Hepatocyte (in vitro differentiated cells): ENCODE results near the gene GPR18. TPM values are rescaled to one million over a fixed set of nuclear protein-coding genes. Genes with fewer than 3 reads are reported as not detected.

ENCODE experiments used
- DNase-seq: peaks from one replicate; pipeline ENCODE4 v3.0.0-alpha.2; 2016; ENCODE audit warnings: low spot score
- H2AFZ ChIP-seq: fragments of 200-600 bp; sonication (generic); 2 replicates; pipeline ENCODE4 v1.6.0; 2016; ENCODE audit warnings: antibody characterized with exemption, mild to moderate bottlenecking
- H3K27ac ChIP-seq: fragments of 200-600 bp; sonication (generic); 2 replicates; pipeline ENCODE4 v1.5.1; 2016; ENCODE audit warnings: mild to moderate bottlenecking
- H3K27me3 ChIP-seq: fragments of 200-600 bp; sonication (generic); 2 replicates; pipeline ENCODE4 v1.6.1; 2016
- H3K36me3 ChIP-seq: fragments of 200-600 bp; sonication (generic); replicated peaks from 2 replicates; pipeline ENCODE4 v1.5.1; 2016; ENCODE audit warnings: low read depth; ENCODE audit not compliant: insufficient read depth
- H3K4me1 ChIP-seq: fragments of 200-600 bp; sonication (generic); 2 replicates; pipeline ENCODE4 v1.5.1; 2016; ENCODE audit warnings: mild to moderate bottlenecking, moderate library complexity; ENCODE audit not compliant: insufficient read depth
- H3K4me2 ChIP-seq: fragments of 200-600 bp; sonication (generic); 2 replicates; pipeline ENCODE4 v1.6.0; 2016
- H3K4me3 ChIP-seq: fragments of 200-600 bp; sonication (generic); 2 replicates; pipeline ENCODE4 v1.5.1; 2016; ENCODE audit warnings: mild to moderate bottlenecking
- H3K79me2 ChIP-seq: fragments of 200-600 bp; sonication (generic); 2 replicates; pipeline ENCODE4 v1.6.0; 2017; ENCODE audit warnings: mild to moderate bottlenecking
- H3K9me2 ChIP-seq: fragments of 200-600 bp; sonication (generic); replicated peaks from 2 replicates; pipeline ENCODE4 v1.6.0; 2017; ENCODE audit warnings: mild to moderate bottlenecking; ENCODE audit not compliant: insufficient read depth
- H3K9me3 ChIP-seq: fragments of 200-600 bp; sonication (generic); 2 replicates; pipeline ENCODE4 v1.5.1; 2016; ENCODE audit warnings: low read depth, mild to moderate bottlenecking
- H4K20me1 ChIP-seq: fragments of 200-600 bp; sonication (generic); 2 replicates; pipeline ENCODE4 v1.6.0; 2016; ENCODE audit warnings: mild to moderate bottlenecking; ENCODE audit not compliant: insufficient read depth, poor library complexity, severe bottlenecking
- CTCF ChIP-seq: fragments of 200-600 bp; sonication (generic); IDR thresholded peaks from 2 replicates; pipeline ENCODE4 v1.5.1; 2016; ENCODE audit warnings: antibody characterized with exemption, mild to moderate bottlenecking; ENCODE audit not compliant: poor library complexity
- EZH2 ChIP-seq: fragments of 200-600 bp; sonication (generic); IDR thresholded peaks from 2 replicates; pipeline ENCODE4 v1.6.1; 2016; ENCODE audit warnings: antibody characterized with exemption, mild to moderate bottlenecking, borderline replicate concordance
- EZH2phosphoT487 ChIP-seq: fragments of 200-600 bp; sonication (generic); IDR thresholded peaks from one replicate; pipeline ENCODE4 v1.6.1; 2018; ENCODE audit warnings: antibody characterized with exemption, mild to moderate bottlenecking, low read depth, moderate library complexity; ENCODE audit not compliant: unreplicated experiment, severe bottlenecking
- WGBS: methylation state at CpG from one replicate; pipeline ENCODE4 v1.1.6; 2016; ENCODE audit warnings: low lambda C conversion rate; ENCODE audit errors: missing lambda C conversion rate; 5-methylcytosine and 5-hydroxymethylcytosine counted together
- polyA plus RNA-seq: library from polyadenylated mRNA; unstranded; fragments of >200 nt; fragmentation: Nextera tagmentation; extraction: Ambion mirVana; gene quantifications from 2 replicates; pipeline ENCODE4 v1.2.1, GENCODE V29; 2016
- total RNA-seq: library from RNA; depleted of rRNA; stranded (reverse); fragments of >200 nt; gene quantifications from 2 replicates; pipeline ENCODE4 v1.2.3, GENCODE V29; 2014

Gene GPR18
- total and polyA plus RNA-seq, 2 experiments from 2014 or later, result not detected

DNA sequence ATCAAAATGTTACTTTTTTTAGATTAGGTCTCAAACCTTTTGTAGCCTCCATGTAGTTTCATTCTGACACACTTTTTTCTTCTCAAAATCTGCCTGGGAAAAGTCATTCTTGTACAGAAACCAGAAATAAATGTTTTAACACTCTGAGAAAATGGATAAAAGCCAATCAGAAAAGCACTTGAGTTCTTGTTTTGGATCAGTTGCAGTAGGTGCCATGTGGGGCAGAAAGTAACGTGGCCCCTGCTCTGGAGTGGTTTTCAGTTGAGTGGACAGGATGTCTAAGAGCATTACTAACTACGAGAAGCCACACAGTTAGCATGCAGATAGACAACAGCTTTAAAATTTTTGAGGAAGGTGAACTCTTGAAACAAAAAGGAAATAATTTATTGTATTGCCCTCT lies 29.9 kb upstream of the GPR18 start:
- TF ChIP-seq CTCF (no peak), EZH2phosphoT487 (no peak)
- no peaks in the 10 kb centered on the region for H4K20me1 ChIP-seq
- H3K4me3 ChIP-seq, result no peak overlapping the region
- no peaks in the 10 kb centered on the region for H3K36me3 ChIP-seq
- H3K4me1 ChIP-seq, result peaks cover 14% of the 10 kb centered on the region
- H2AFZ ChIP-seq, result no peak overlapping the region
- 72% methylated on average over 2 of the region's 2 CpGs for WGBS
- no peaks in the 10 kb centered on the region for H3K9me2 ChIP-seq
- H3K27ac ChIP-seq, result peak overlapping the region; percentile 4
- no peaks in the 10 kb centered on the region for H3K27me3 ChIP-seq
- H3K4me2 ChIP-seq, result no peak overlapping the region
- DNase-seq, result no peak
- H3K79me2 ChIP-seq, result no peaks in the 10 kb centered on the region
- H3K9me3 ChIP-seq, result no peaks in the 10 kb centered on the region

GRCh38 chr13:99287551-99287950 lies 29.4 kb upstream of the GPR18 start:
- Histone ChIP-seq H3K27ac (no peak overlapping the region), H3K9me3 (no peaks in the 10 kb centered on the region), H3K36me3 (no peaks in the 10 kb centered on the region), H3K9me2 (no peaks in the 10 kb centered on the region), H3K79me2 (no peaks in the 10 kb centered on the region), H2AFZ (no peak overlapping the region), H3K27me3 (no peaks in the 10 kb centered on the region), H4K20me1 (no peaks in the 10 kb centered on the region), H3K4me3 (no peak overlapping the region), H3K4me2 (no peak overlapping the region), H3K4me1 (peaks cover 14% of the 10 kb centered on the region)
- WGBS, result 71% methylated on average over 4 of the region's 4 CpGs
- TF ChIP-seq EZH2phosphoT487 (no peak), EZH2 (no peak), CTCF (no peak)
- no peak for DNase-seq

DNA sequence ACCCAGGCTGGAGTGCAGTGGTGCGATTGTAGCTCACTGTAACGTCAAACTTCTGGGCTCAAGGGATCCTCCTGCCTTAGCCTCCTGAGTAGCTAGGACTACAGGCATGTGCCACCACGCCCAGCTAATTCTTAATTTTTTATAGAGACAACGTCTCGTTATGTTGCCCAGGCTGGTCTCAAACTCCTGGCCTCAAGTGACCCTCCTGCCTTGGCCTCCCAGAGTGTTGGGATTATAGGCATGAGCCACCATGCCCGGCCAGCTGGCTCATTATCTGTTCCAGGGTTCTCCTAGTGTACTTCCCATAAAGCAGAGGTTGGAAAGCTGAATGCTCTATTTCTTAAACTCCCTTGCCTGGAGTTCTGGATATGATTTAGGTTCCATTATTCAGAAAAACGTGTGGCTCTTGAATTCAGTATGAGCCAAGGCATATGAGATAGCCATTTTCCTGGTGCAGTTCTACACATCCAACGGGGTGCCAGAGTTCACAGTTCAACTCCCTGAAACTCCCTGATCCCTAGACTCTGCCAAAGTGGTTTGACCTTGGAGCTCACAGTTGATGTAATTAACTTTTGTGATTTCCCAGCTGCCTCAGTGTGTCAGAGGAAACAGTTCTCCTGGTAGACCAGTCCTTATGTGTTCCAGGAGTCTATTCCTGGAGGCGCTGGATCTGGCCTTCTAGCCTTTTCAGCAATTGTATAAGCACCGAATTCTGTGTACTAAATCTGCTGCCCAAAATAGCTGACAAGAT lies 27.4 kb upstream of the GPR18 start:
- H3K79me2 ChIP-seq, result no peaks in the 10 kb centered on the region
- H4K20me1 ChIP-seq, result no peaks in the 10 kb centered on the region
- peaks cover 14% of the 10 kb centered on the region for H3K4me1 ChIP-seq
- no peaks in the 10 kb centered on the region for H3K9me3 ChIP-seq
- H2AFZ ChIP-seq, result no peak overlapping the region
- TF ChIP-seq EZH2 (no peak), EZH2phosphoT487 (no peak), CTCF (no peak)
- DNase-seq, result no peak
- H3K9me2 ChIP-seq, result no peaks in the 10 kb centered on the region
- H3K27ac ChIP-seq, result no peak overlapping the region
- no peak overlapping the region for H3K4me3 ChIP-seq
- H3K4me2 ChIP-seq, result no peak overlapping the region
- 91% methylated on average over 10 of the region's 10 CpGs for WGBS
- H3K36me3 ChIP-seq, result no peaks in the 10 kb centered on the region
- no peaks in the 10 kb centered on the region for H3K27me3 ChIP-seq
